ENCODE results near the gene SIGLEC9.

Gene SIGLEC9

GRCh38 chr19:51116736-51117286 is 7.9 kb upstream of the SIGLEC9 start:
- TF ChIP-seq, protein P1, sequence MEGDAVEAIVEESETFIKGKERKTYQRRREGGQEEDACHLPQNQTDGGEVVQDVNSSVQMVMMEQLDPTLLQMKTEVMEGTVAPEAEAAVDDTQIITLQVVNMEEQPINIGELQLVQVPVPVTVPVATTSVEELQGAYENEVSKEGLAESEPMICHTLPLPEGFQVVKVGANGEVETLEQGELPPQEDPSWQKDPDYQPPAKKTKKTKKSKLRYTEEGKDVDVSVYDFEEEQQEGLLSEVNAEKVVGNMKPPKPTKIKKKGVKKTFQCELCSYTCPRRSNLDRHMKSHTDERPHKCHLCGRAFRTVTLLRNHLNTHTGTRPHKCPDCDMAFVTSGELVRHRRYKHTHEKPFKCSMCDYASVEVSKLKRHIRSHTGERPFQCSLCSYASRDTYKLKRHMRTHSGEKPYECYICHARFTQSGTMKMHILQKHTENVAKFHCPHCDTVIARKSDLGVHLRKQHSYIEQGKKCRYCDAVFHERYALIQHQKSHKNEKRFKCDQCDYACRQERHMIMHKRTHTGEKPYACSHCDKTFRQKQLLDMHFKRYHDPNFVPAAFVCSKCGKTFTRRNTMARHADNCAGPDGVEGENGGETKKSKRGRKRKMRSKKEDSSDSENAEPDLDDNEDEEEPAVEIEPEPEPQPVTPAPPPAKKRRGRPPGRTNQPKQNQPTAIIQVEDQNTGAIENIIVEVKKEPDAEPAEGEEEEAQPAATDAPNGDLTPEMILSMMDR (conservative IDR thresholded peaks at IDR 0.05), result no peak

GRCh38 chr19:51119101-51119500 is 5.6 kb upstream of the SIGLEC9 start:
- no peak overlapping the region for H3K27ac ChIP-seq
- TF ChIP-seq, protein P1 (conservative IDR thresholded peaks at IDR 0.05), result no peak

More at GRCh38 chr19:51116736-51117286, 7.9 kb upstream of the SIGLEC9 start:
- no peak overlapping the region for H3K27ac ChIP-seq

- H3K27ac ChIP-seq, result no peak overlapping the region
- TF ChIP-seq, protein P1 (conservative IDR thresholded peaks at IDR 0.05), result no peak
Observed at GRCh38 chr19:51119611-51120010, 5.1 kb upstream of the SIGLEC9 start.

GRCh38 chr19:51120160-51120559 is 4.5 kb upstream of the SIGLEC9 start:
- TF ChIP-seq, protein P1 (conservative IDR thresholded peaks at IDR 0.05), result no peak

DNA sequence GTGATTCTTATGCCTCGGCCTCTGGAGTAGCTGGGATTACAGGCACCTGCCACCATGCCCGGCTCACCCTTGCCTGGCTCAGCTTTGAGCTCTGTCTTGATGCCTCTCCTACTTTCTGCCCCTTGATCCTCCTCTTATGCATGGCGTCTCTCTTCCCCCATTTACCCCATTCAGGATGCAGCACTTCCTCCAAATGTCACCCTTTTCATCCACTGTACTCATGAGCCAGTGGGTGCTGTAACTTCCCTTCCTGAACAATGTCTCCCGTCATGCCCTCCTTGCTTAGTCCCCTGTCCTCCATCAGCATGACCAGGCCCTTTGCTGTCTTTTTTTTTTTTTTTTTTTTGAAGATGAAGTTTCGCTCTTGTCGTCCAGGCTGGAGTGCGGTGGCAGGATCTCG is 3.4 kb upstream of the SIGLEC9 start:
- TF ChIP-seq, protein P1 (conservative IDR thresholded peaks at IDR 0.05), result no peak

More at GRCh38 chr19:51120160-51120559, 4.5 kb upstream of the SIGLEC9 start:
- no peak overlapping the region for H3K27ac ChIP-seq

GRCh38 chr19:51122112-51122981 is 2.4 kb upstream of the SIGLEC9 start:
- no peak overlapping the region for H3K27ac ChIP-seq
- TF ChIP-seq, protein P1 (conservative IDR thresholded peaks at IDR 0.05), result no peak

More for the DNA sequence above, 3.4 kb upstream of the SIGLEC9 start:
- H3K27ac ChIP-seq, result no peak overlapping the region

- H3K27ac ChIP-seq, result no peak overlapping the region
- TF ChIP-seq, protein P1 (conservative IDR thresholded peaks at IDR 0.05), result no peak
Observed at GRCh38 chr19:51123381-51123800, 1.3 kb upstream of the SIGLEC9 start.
